NCI-H1417 (cell line): Measurements from ENCODE around the gene INTS13.
"Not testable (repeated sequence)": the region's sequence is repeated elsewhere in the genome, so short reads cannot be mapped to it uniquely, and the experiment has no call there.

ENCODE experiments used
- DNase-seq, 3 experiments: peaks; one replicate each; lab custom pipeline; 2025; lab: John Stamatoyannopoulos, UW

Gene INTS13

GRCh38 chr12:26869908-26870459 lies 67.8 kb downstream of the INTS13 start:
- DNase-seq, result no peak

- DNase-seq, result no peak
Measured at GRCh38 chr12:26869104-26869494, 68.7 kb downstream of the INTS13 start.

- no peak for DNase-seq
Measured at GRCh38 chr12:26868447-26869103, 69.2 kb downstream of the INTS13 start.

GRCh38 chr12:26867080-26867479 lies 70.7 kb downstream of the INTS13 start:
- DNase-seq, result no peak

GRCh38 chr12:26863515-26863914 lies 74.3 kb downstream of the INTS13 start:
- DNase-seq, result peak in 1 of 3 experiments; percentile 20

- DNase-seq, result not testable (repeated sequence)
Measured at GRCh38 chr12:26862787-26863186, 75.0 kb downstream of the INTS13 start.

- DNase-seq, result no peak
Measured at GRCh38 chr12:26861690-26862089, 76.1 kb downstream of the INTS13 start.

GRCh38 chr12:26857465-26858176 lies 80.2 kb downstream of the INTS13 start:
- DNase-seq, result peak in 2 of 3 experiments; percentile 32 to 73

GRCh38 chr12:26855337-26855736 lies 82.4 kb downstream of the INTS13 start:
- DNase-seq, result no peak
